H1 (cell line): ENCODE measurements around the gene UBASH3B. TPM values are rescaled to one million over a fixed set of nuclear protein-coding genes. Genes with fewer than 3 reads are reported as not detected.

Experiments
- CTCF ChIA-PET: fragments of 300-600 bp; sonication (Branson Sonifier 250); formaldehyde crosslinking; loops from one replicate; lab custom pipeline; 2021; ENCODE audit not compliant: partially characterized antibody; lab: Charles Lee
- POLR2A ChIA-PET: fragments of 300-600 bp; sonication (Branson Sonifier 250); formaldehyde crosslinking; loops from one replicate; lab custom pipeline; 2021; ENCODE audit warnings: inconsistent platforms; ENCODE audit not compliant: partially characterized antibody; lab: Charles Lee
- DNase-seq, 2 experiments: peaks; one replicate each; pipeline versions ENCODE4 v3.0.0 to v3.0.0-alpha.2; 2010 to 2022; ENCODE audit warnings: low spot score in 2 of 2, low read depth in 1 of 2, mixed read lengths in 1 of 2
- FAIRE-seq: peaks from 2 replicates; lab custom pipeline; 2011; peaks lifted over from hg19 to GRCh38; lab: Jason Lieb, UNC
- H2AFZ ChIP-seq: 2 replicates; pipeline ENCODE4 v1.8.1; 2012; ENCODE audit warnings: low read length, inconsistent platforms
- H2AK5ac ChIP-seq: 2 replicates; pipeline ENCODE4 v1.6.1; 2013; ENCODE audit warnings: low read depth, low read length
- H2BK120ac ChIP-seq: replicated peaks from 2 replicates; pipeline ENCODE3; 2013; ENCODE audit warnings: low read depth, low read length, inconsistent platforms
- H2BK12ac ChIP-seq: 2 replicates; pipeline ENCODE4 v1.6.1; 2013; ENCODE audit warnings: low read depth, low read length
- H2BK15ac ChIP-seq: 2 replicates; pipeline ENCODE4 v1.6.1; 2013; ENCODE audit warnings: low read length
- H2BK20ac ChIP-seq: 2 replicates; pipeline ENCODE4 v1.6.1; 2013; ENCODE audit warnings: low read length
- H2BK5ac ChIP-seq: 2 replicates; pipeline ENCODE4 v1.6.1; 2013; ENCODE audit warnings: low read depth, low read length
- H3K14ac ChIP-seq: 2 replicates; pipeline ENCODE4 v1.6.1; 2013; ENCODE audit warnings: inconsistent platforms; ENCODE audit not compliant: insufficient read length
- H3K18ac ChIP-seq: 2 replicates; pipeline ENCODE4 v1.6.1; 2013; ENCODE audit warnings: low read length; ENCODE audit errors: extremely low read depth
- H3K23ac ChIP-seq: 2 replicates; pipeline ENCODE4 v1.6.1; 2013; ENCODE audit warnings: inconsistent platforms; ENCODE audit not compliant: insufficient read length
- H3K23me2 ChIP-seq: 2 replicates; pipeline ENCODE4 v1.6.1; 2013; ENCODE audit warnings: low read depth, low read length
- H3K27ac ChIP-seq: 2 replicates; pipeline ENCODE4 v1.6.1; 2011; ENCODE audit warnings: low read depth, low read length, inconsistent platforms
- H3K27me3 ChIP-seq, 4 experiments: replicated peaks in 1 of 4; 1 replicate in 1 of 4; 2 replicates in 3 of 4; pipeline versions ENCODE4 v1.6.1 to v1.8.1; 2011 to 2013; ENCODE audit warnings: low read length in 3 of 4, mild to moderate bottlenecking in 3 of 4, inconsistent platforms in 2 of 4, mixed read lengths in 2 of 4, moderate library complexity in 1 of 4; ENCODE audit not compliant: control insufficient read depth in 3 of 4, insufficient read depth in 3 of 4; ENCODE audit errors: extremely low read depth in 1 of 4
- H3K36me3 ChIP-seq, 4 experiments: 2 replicates each; pipeline versions ENCODE4 v1.6.1 to v1.8.1; 2011 to 2013; ENCODE audit warnings: mild to moderate bottlenecking in 4 of 4, low read length in 3 of 4, moderate library complexity in 2 of 4, control low read depth in 1 of 4, inconsistent platforms in 1 of 4; ENCODE audit not compliant: insufficient read depth in 4 of 4, control insufficient read depth in 2 of 4
- H3K4ac ChIP-seq: replicated peaks from 2 replicates; pipeline ENCODE3; 2013; ENCODE audit warnings: low read length, low read depth, mixed read lengths, inconsistent platforms; ENCODE audit not compliant: insufficient read length
- H3K4me1 ChIP-seq, 4 experiments: replicated peaks in 1 of 4; 1 replicate in 1 of 4; 2 replicates in 3 of 4; pipeline versions ENCODE4 v1.6.1 to v1.8.1; 2011 to 2013; ENCODE audit warnings: low read length in 3 of 4, inconsistent platforms in 2 of 4, mixed read lengths in 1 of 4; ENCODE audit not compliant: insufficient read depth in 4 of 4, control insufficient read depth in 3 of 4
- H3K4me2 ChIP-seq, 2 experiments: 2 replicates each; pipeline versions ENCODE4 v1.6.1 to v1.8.1; 2011 to 2013; ENCODE audit warnings: low read depth in 2 of 2, low read length in 2 of 2, control low read depth in 1 of 2, inconsistent platforms in 1 of 2, mild to moderate bottlenecking in 1 of 2; ENCODE audit not compliant: insufficient read depth in 1 of 2
- H3K4me3 ChIP-seq, 4 experiments: fragments of 200-600, 300-600 bp in 1 of 4; sonication (generic), shearing (Covaris generic), sonication (Bioruptor Twin) in 1 of 4; 2 replicates each; pipeline versions ENCODE4 v1.5.1 to v1.8.1; 2011 to 2016; ENCODE audit warnings: low read length in 4 of 4, low read depth in 3 of 4, control low read depth in 2 of 4, inconsistent platforms in 2 of 4, mild to moderate bottlenecking in 2 of 4, mixed read lengths in 1 of 4, moderate library complexity in 1 of 4; ENCODE audit not compliant: insufficient read depth in 2 of 4; ENCODE audit errors: extremely low read depth in 1 of 4
- H3K56ac ChIP-seq: replicated peaks from 2 replicates; pipeline ENCODE3; 2013; ENCODE audit warnings: low read depth, mild to moderate bottlenecking, mixed read lengths, low read length, inconsistent platforms; ENCODE audit not compliant: insufficient read length
- H3K79me1 ChIP-seq: 2 replicates; pipeline ENCODE4 v1.6.1; 2013; ENCODE audit warnings: low read depth, low read length, control low read depth
- H3K79me2 ChIP-seq, 2 experiments: 2 replicates each; pipeline versions ENCODE4 v1.6.1 to v1.8.1; 2012 to 2013; ENCODE audit warnings: low read length in 2 of 2, mild to moderate bottlenecking in 2 of 2, inconsistent platforms in 1 of 2; ENCODE audit not compliant: insufficient read depth in 2 of 2, control insufficient read depth in 1 of 2
- H3K9ac ChIP-seq, 4 experiments: replicated peaks in 1 of 4; 1 replicate in 1 of 4; 2 replicates in 3 of 4; pipeline versions ENCODE4 v1.6.1 to v1.8.1; 2011 to 2013; ENCODE audit warnings: low read depth in 3 of 4, low read length in 3 of 4, control low read depth in 2 of 4, mild to moderate bottlenecking in 2 of 4, moderate library complexity in 2 of 4, inconsistent platforms in 1 of 4; ENCODE audit errors: extremely low read depth in 1 of 4
- H3K9me3 ChIP-seq, 2 experiments: 2 replicates each; pipeline versions ENCODE4 v1.6.1 to v1.8.1; 2012 to 2013; ENCODE audit warnings: mild to moderate bottlenecking in 2 of 2, moderate library complexity in 2 of 2, control low read depth in 1 of 2, inconsistent platforms in 1 of 2, low read depth in 1 of 2, low read length in 1 of 2, mixed read lengths in 1 of 2; ENCODE audit not compliant: insufficient read depth in 2 of 2
- H4K20me1 ChIP-seq, 2 experiments: replicated peaks in 1 of 2; 2 replicates each; pipeline versions ENCODE3 to v1.8.1; 2011 to 2013; ENCODE audit warnings: inconsistent platforms in 2 of 2, low read length in 2 of 2, mild to moderate bottlenecking in 1 of 2; ENCODE audit not compliant: insufficient read depth in 2 of 2, control insufficient read depth in 1 of 2
- H4K5ac ChIP-seq: 2 replicates; pipeline ENCODE4 v1.6.1; 2013; ENCODE audit warnings: low read length, low read depth, mixed read lengths, inconsistent platforms; ENCODE audit not compliant: insufficient read length
- H4K8ac ChIP-seq: 2 replicates; pipeline ENCODE4 v1.8.0; 2013; ENCODE audit warnings: mild to moderate bottlenecking, moderate library complexity, low read length, inconsistent platforms; ENCODE audit not compliant: insufficient read depth; ENCODE audit errors: extremely low read depth
- H4K91ac ChIP-seq: replicated peaks from 2 replicates; pipeline ENCODE3; 2013; ENCODE audit warnings: low read length, mixed read lengths, inconsistent platforms; ENCODE audit not compliant: insufficient read length
- ATF3 ChIP-seq: IDR thresholded peaks from 2 replicates; pipeline ENCODE4 v1.6.1; 2011; ENCODE audit warnings: low read depth, mild to moderate bottlenecking, low read length; ENCODE audit not compliant: insufficient read depth
- CBX8 ChIP-seq: fragments of 300-800, 300-1000 bp; sonication (generic); IDR thresholded peaks from 2 replicates; pipeline ENCODE4 v1.7.1; 2016; ENCODE audit warnings: low read depth, low read length, borderline replicate concordance
- CEBPB ChIP-seq: IDR thresholded peaks from 2 replicates; pipeline ENCODE4 v1.6.1; 2012; ENCODE audit warnings: low read depth, low read length
- CHD1 ChIP-seq: IDR thresholded peaks from 2 replicates; pipeline ENCODE4 v1.6.1; 2012; ENCODE audit warnings: low read depth, low read length, improper control_type of control experiment
- GTF2F1 ChIP-seq: IDR thresholded peaks from 2 replicates; pipeline ENCODE4 v1.6.1; 2012; ENCODE audit warnings: low read depth, low read length, improper control_type of control experiment, borderline replicate concordance
- JUN ChIP-seq: IDR thresholded peaks from 2 replicates; pipeline ENCODE4 v1.6.1; 2011; ENCODE audit warnings: low read depth, mild to moderate bottlenecking, improper control_type of control experiment, low read length
- KDM5A ChIP-seq: fragments of 200-600 bp; IDR thresholded peaks from 2 replicates; pipeline ENCODE4 v1.7.1; 2012; ENCODE audit warnings: mild to moderate bottlenecking, low read length, inconsistent platforms, mixed read lengths
- MAX ChIP-seq: IDR thresholded peaks from 2 replicates; pipeline ENCODE4 v1.6.1; 2012; ENCODE audit warnings: inconsistent platforms
- NANOG ChIP-seq: IDR thresholded peaks from 2 replicates; pipeline ENCODE4 v1.6.1; 2011; ENCODE audit warnings: low read length, low read depth, mild to moderate bottlenecking, inconsistent platforms; ENCODE audit not compliant: insufficient read depth, poor library complexity, severe bottlenecking
- SAP30 ChIP-seq: fragments of 300-600 bp; sonication (generic); IDR thresholded peaks from 2 replicates; pipeline ENCODE4 v1.7.1; 2012; ENCODE audit warnings: low read length, moderate library complexity, mild to moderate bottlenecking, inconsistent platforms; ENCODE audit not compliant: insufficient read depth, insufficient replicate concordance
- TBP ChIP-seq: IDR thresholded peaks from 2 replicates; pipeline ENCODE4 v1.6.1; 2011; ENCODE audit warnings: low read depth, low read length, improper control_type of control experiment
- ZNF274 ChIP-seq: IDR thresholded peaks from 2 replicates; pipeline ENCODE4 v1.7.0; 2012; ENCODE audit warnings: low read length, borderline replicate concordance; ENCODE audit errors: extremely low read depth
- WGBS, 2 experiments: shearing (Covaris generic) in 1 of 2; methylation state at CpG; one replicate each; pipeline versions ENCODE4 v1.1.6 to v1.1.7; 2013 to 2015; ENCODE audit warnings: low lambda C conversion rate in 2 of 2, mixed read lengths in 2 of 2, inconsistent platforms in 1 of 2, low coverage in 1 of 2, missing lambda C conversion rate in 1 of 2; ENCODE audit not compliant: insufficient replicate concordance in 2 of 2, insufficient coverage in 1 of 2, insufficient read length in 1 of 2; ENCODE audit errors: extremely low coverage in 1 of 2, missing lambda C conversion rate in 1 of 2; 5-methylcytosine and 5-hydroxymethylcytosine counted together
- polyA plus RNA-seq, 7 experiments: library from polyadenylated mRNA; depleted of rRNA in 3 of 7; stranded (reverse) in 5 of 7; unstranded in 2 of 7; fragments of >200 nt in 5 of 7; fragments of 200-250 nt in 2 of 7; gene quantifications; 1 replicate in 5 of 7; 2 replicates in 1 of 7; 4 replicates in 1 of 7; pipeline versions ENCODE4 v1.2.1 to v1.2.3, GENCODE V29; 2011 to 2013; ENCODE audit warnings: missing spikeins in 2 of 7, mixed read lengths in 2 of 7
- total RNA-seq: library from RNA; stranded (reverse); fragmentation: NEBNext Ultra II Directional; extraction: Animal tissue kit (Norgen Biotek cat#: 25700); gene quantifications from 2 replicates; pipeline ENCODE4 v1.2.1, GENCODE V29; 2021

The UBASH3B gene
- total and polyA plus RNA-seq, 2 of the 8 experiments (the other 6 are each of a cell fraction or from before 2014, with no cell fraction given) = 7.5 to 9.5 TPM

- Histone ChIP-seq H3K9ac (no peak overlapping the region), H3K18ac (no peak overlapping the region), H4K20me1 (no peaks in the 10 kb centered on the region), H3K4me2 (no peak overlapping the region; a peak in 1 of 4 replicates), H3K27ac (no peak overlapping the region), H4K91ac (no peak overlapping the region), H2BK5ac (no peak overlapping the region), H3K79me2 (no peaks in the 10 kb centered on the region), H4K5ac (no peak overlapping the region), H2BK120ac (no peak overlapping the region), H3K56ac (no peak overlapping the region), H4K8ac (no peak overlapping the region), H2BK12ac (no peak overlapping the region), H3K9me3 (no peaks in the 10 kb centered on the region), H3K4me1 (peaks cover 0 to 10% (median 3%) of the 10 kb centered on the region in 4 experiments; a peak in 6 of 7 replicates), H3K23ac (no peak overlapping the region), H3K14ac (no peak overlapping the region), H3K79me1 (no peaks in the 10 kb centered on the region), H3K23me2 (peaks cover 10% of the 10 kb centered on the region), H2BK20ac (no peak overlapping the region), H2BK15ac (no peak overlapping the region), H2AK5ac (no peak overlapping the region), H2AFZ (no peak overlapping the region), H3K36me3 (no peaks in the 10 kb centered on the region), H3K4me3 (no peak overlapping the region), H3K4ac (no peak overlapping the region), H3K27me3 (peaks cover 0 to 21% (median 13%) of the 10 kb centered on the region in 4 experiments; a peak in 6 of 7 replicates)
- 92% methylated on average over 7 of the region's 7 CpGs; no CpG with 5 or more reads in 1 of the 2 experiments for WGBS, 2 experiments
- DNase-seq (no peak), FAIRE-seq (no peak)
- ChIA-PET POLR2A (no interaction called here), CTCF (interaction anchor here (1.0 to 1.5 kb wide), 5 partner anchors 9 to 86 kb away, joined by 3 to 5 read pairs (median 5); no protein-coding TSS in a partner anchor)
- TF ChIP-seq ZNF274 (no peak), CHD1 (no peak), TBP (no peak), KDM5A (no peak), CBX8 (no peak), MAX (no peak), CEBPB (no peak), SAP30 (no peak), ATF3 (no peak), GTF2F1 (no peak), NANOG (no peak), JUN (no peak)
These were observed 1.5 kb upstream of the UBASH3B start for GRCh38 chr11:122653916-122654585.
